ENCODE results near the gene RHOF.

DNA sequence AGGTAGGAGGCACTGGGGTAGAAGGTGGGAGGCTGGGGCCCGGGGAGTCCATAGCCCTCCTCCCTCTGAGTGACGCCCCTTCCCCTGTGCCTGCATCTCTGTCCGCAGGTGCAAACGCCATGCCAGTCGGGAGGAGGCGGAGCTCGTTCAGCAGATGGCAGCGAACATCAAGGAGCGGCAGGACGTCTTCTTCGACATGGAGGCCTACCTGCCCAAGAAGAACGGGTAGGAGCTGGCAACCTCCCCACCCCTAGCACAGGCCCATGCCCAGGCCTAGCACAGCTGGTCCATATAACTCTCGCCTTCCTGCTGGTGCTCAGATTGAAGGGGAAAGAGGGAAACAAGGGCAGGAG lies 45.3 kb downstream of the RHOF start:
- TF ChIP-seq, protein P1, sequence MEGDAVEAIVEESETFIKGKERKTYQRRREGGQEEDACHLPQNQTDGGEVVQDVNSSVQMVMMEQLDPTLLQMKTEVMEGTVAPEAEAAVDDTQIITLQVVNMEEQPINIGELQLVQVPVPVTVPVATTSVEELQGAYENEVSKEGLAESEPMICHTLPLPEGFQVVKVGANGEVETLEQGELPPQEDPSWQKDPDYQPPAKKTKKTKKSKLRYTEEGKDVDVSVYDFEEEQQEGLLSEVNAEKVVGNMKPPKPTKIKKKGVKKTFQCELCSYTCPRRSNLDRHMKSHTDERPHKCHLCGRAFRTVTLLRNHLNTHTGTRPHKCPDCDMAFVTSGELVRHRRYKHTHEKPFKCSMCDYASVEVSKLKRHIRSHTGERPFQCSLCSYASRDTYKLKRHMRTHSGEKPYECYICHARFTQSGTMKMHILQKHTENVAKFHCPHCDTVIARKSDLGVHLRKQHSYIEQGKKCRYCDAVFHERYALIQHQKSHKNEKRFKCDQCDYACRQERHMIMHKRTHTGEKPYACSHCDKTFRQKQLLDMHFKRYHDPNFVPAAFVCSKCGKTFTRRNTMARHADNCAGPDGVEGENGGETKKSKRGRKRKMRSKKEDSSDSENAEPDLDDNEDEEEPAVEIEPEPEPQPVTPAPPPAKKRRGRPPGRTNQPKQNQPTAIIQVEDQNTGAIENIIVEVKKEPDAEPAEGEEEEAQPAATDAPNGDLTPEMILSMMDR (IDR thresholded peaks at IDR 0.05): no peak
- TF ChIP-seq POLR2A (IDR thresholded peaks at IDR 0.05): no peak
